HCT116 (cell line): ENCODE measurements around the gene RNF212. TPM values are rescaled to one million over a fixed set of nuclear protein-coding genes. Genes with fewer than 3 reads are reported as not detected.

Source experiments
- ATAC-seq: fragments of 200-7000 bp; cut with Tn5 transposase; 2 replicates; pipeline ENCODE4 v1.9.1; 2020; ENCODE audit warnings: mild to moderate bottlenecking, moderate library complexity
- BruUV-seq: library from RNA; stranded (reverse); fragments of 400-500 nt; replicated peaks from 2 replicates; lab custom pipeline; 2021; lab: Mats Ljungman, UMichigan
- CTCF ChIA-PET: fragments of 300-600 bp; sonication (Branson Sonifier 250); formaldehyde crosslinking; loops from one replicate; lab custom pipeline; 2021; ENCODE audit warnings: antibody characterized with exemption; lab: Charles Lee
- POLR2A ChIA-PET: fragments of 300-600, 350-600 bp; sonication (Branson Sonifier 250); formaldehyde crosslinking; loops from one replicate; lab custom pipeline; 2021; ENCODE audit warnings: antibody characterized with exemption; lab: Charles Lee
- RAD21 ChIA-PET, 2 experiments: fragments of 300-600 bp; sonication (Branson Sonifier 250); formaldehyde crosslinking; loops; one replicate each; lab custom pipeline; 2023; ENCODE audit warnings: low total read pairs in 2 of 2; ENCODE audit not compliant: uncharacterized antibody in 2 of 2, unreplicated experiment in 2 of 2, low non-redundant PET in 1 of 2; lab: Charles Lee
- DNase-seq: peaks from one replicate; pipeline ENCODE4 v3.0.0-alpha.2; 2010; ENCODE audit warnings: low read depth, low spot score
- H2AFZ ChIP-seq: fragments of 200-600 bp; shearing (Covaris generic), sonication (generic); 2 replicates; pipeline ENCODE4 v1.6.1; 2017; ENCODE audit warnings: low read depth, mixed run types, mixed read lengths, antibody characterized with exemption, low read length; ENCODE audit not compliant: poor library complexity, severe bottlenecking
- H3K27ac ChIP-seq: 2 replicates; pipeline ENCODE4 v1.5.1; 2012; ENCODE audit warnings: low read depth, low read length
- H3K27me3 ChIP-seq: fragments of 200-600 bp; sonication (generic); 2 replicates; pipeline ENCODE4 v1.6.1; 2016; ENCODE audit warnings: mixed run types, low read length, mixed read lengths; ENCODE audit not compliant: insufficient read depth
- H3K36me3 ChIP-seq, 2 experiments: fragments of 200-500 bp in 1 of 2; fragments of 200-600 bp in 1 of 2; sonication (Bioruptor generic) in 1 of 2; sonication (generic) in 1 of 2; 2 replicates each; pipeline versions ENCODE4 v1.5.1 to v1.6.1; 2014 to 2016; ENCODE audit warnings: low read length in 2 of 2, inconsistent platforms in 1 of 2, mixed read lengths in 1 of 2, mixed run types in 1 of 2; ENCODE audit not compliant: insufficient read depth in 2 of 2, control insufficient read depth in 1 of 2
- H3K4me1 ChIP-seq, 2 experiments: fragments of 200-600 bp in 1 of 2; sonication (generic) in 1 of 2; 2 replicates each; pipeline versions ENCODE4 v1.5.1 to v1.6.1; 2012 to 2017; ENCODE audit warnings: low read length in 2 of 2, inconsistent platforms in 1 of 2, mild to moderate bottlenecking in 1 of 2, mixed read lengths in 1 of 2, mixed run types in 1 of 2, moderate library complexity in 1 of 2; ENCODE audit not compliant: insufficient read depth in 2 of 2, control insufficient read depth in 1 of 2
- H3K4me2 ChIP-seq: fragments of 200-600 bp; sonication (generic); 2 replicates; pipeline ENCODE4 v1.6.1; 2017; ENCODE audit warnings: mixed run types, low read length, mixed read lengths
- H3K4me3 ChIP-seq, 2 experiments: fragments of 200-600 bp in 1 of 2; sonication (generic) in 1 of 2; replicated peaks in 1 of 2; 2 replicates each; pipeline ENCODE4 v1.5.1; 2011 to 2016; ENCODE audit warnings: low read length in 2 of 2, control low read depth in 1 of 2, low read depth in 1 of 2, mild to moderate bottlenecking in 1 of 2, mixed read lengths in 1 of 2, mixed run types in 1 of 2
- H3K79me2 ChIP-seq: fragments of 200-600 bp; sonication (generic); 2 replicates; pipeline ENCODE4 v1.6.1; 2017; ENCODE audit warnings: mild to moderate bottlenecking, mixed run types, low read length, moderate library complexity, mixed read lengths; ENCODE audit not compliant: insufficient read depth
- H3K9ac ChIP-seq: fragments of 200-600 bp; sonication (generic); 2 replicates; pipeline ENCODE4 v1.6.1; 2016; ENCODE audit warnings: low read length, mixed read lengths
- H3K9me2 ChIP-seq: fragments of 200-600 bp; sonication (generic), shearing (Covaris generic); 2 replicates; pipeline ENCODE4 v1.6.1; 2017; ENCODE audit warnings: mixed run types, mild to moderate bottlenecking, moderate library complexity; ENCODE audit not compliant: insufficient read depth
- H3K9me3 ChIP-seq, 2 experiments: fragments of 200-500 bp in 1 of 2; fragments of 200-600 bp in 1 of 2; sonication (Bioruptor generic) in 1 of 2; sonication (generic) in 1 of 2; 2 replicates each; pipeline ENCODE4 v1.6.1; 2014 to 2017; ENCODE audit warnings: low read length in 2 of 2, mixed read lengths in 2 of 2, inconsistent platforms in 1 of 2, low read depth in 1 of 2, mild to moderate bottlenecking in 1 of 2, mixed run types in 1 of 2, moderate library complexity in 1 of 2; ENCODE audit not compliant: control insufficient read depth in 1 of 2, insufficient read depth in 1 of 2
- H4K20me1 ChIP-seq: fragments of 200-600 bp; sonication (generic), shearing (Covaris generic); 2 replicates; pipeline ENCODE4 v1.6.1; 2017; ENCODE audit warnings: mixed run types, mild to moderate bottlenecking, moderate library complexity; ENCODE audit not compliant: insufficient read depth
- CEBPB ChIP-seq: IDR thresholded peaks from 2 replicates; pipeline ENCODE4 v1.6.1; 2012; ENCODE audit warnings: low read depth
- CTCF ChIP-seq, 3 experiments: fragments of 200-600 bp in 1 of 3; sonication (generic) in 1 of 3; IDR thresholded peaks in 2 of 3; conservative IDR thresholded peaks in 1 of 3; 2 replicates each; pipeline ENCODE4 v1.5.1; 2012 to 2017; ENCODE audit warnings: low read depth in 2 of 3, low read length in 2 of 3, antibody characterized with exemption in 1 of 3, borderline replicate concordance in 1 of 3, control low read depth in 1 of 3, mild to moderate bottlenecking in 1 of 3, mixed read lengths in 1 of 3, mixed run types in 1 of 3, moderate library complexity in 1 of 3; ENCODE audit not compliant: insufficient read depth in 1 of 3
- FOSL1 ChIP-seq: IDR thresholded peaks from 2 replicates; pipeline ENCODE4 v1.6.1; 2012; ENCODE audit warnings: low read depth
- JUND ChIP-seq: IDR thresholded peaks from 2 replicates; pipeline ENCODE4 v1.6.1; 2012
- REST ChIP-seq: IDR thresholded peaks from 2 replicates; pipeline ENCODE4 v1.6.1; 2012; ENCODE audit warnings: low read depth
- SP1 ChIP-seq: IDR thresholded peaks from 2 replicates; pipeline ENCODE4 v1.6.1; 2012; ENCODE audit warnings: low read depth
- TCF7L2 ChIP-seq: IDR thresholded peaks from 2 replicates; pipeline ENCODE4 v1.7.0; 2011; ENCODE audit warnings: borderline replicate concordance, inconsistent platforms; ENCODE audit not compliant: insufficient read depth, insufficient read length; ENCODE audit errors: extremely low read depth
- YY1 ChIP-seq: IDR thresholded peaks from 2 replicates; pipeline ENCODE4 v1.6.1; 2011; ENCODE audit warnings: low read length, low read depth, moderate library complexity, mild to moderate bottlenecking; ENCODE audit not compliant: insufficient replicate concordance; ENCODE audit errors: extremely low read depth
- intact Hi-C: fragments of 100-400 bp; cut with micrococcal nuclease; formaldehyde crosslinking; loops from 2 replicates; pipeline ENCODE4 v1.10.0; 2022
- total RNA-seq: library from RNA; stranded (reverse); gene quantifications from one replicate; pipeline ENCODE4 v1.2.1, GENCODE V29; 2021; ENCODE audit not compliant: unreplicated experiment

RNF212 gene
- total RNA-seq, 1 experiment from 2014 or later: not detected

GRCh38 chr4:1160351-1160750 lies 47.0 kb upstream of the RNF212 start:
- H3K4me2 ChIP-seq: no peak overlapping the region
- H3K4me1 ChIP-seq: no peaks in the 10 kb centered on the region
- ATAC-seq (no peak), DNase-seq (no peak)
- no peaks in the 10 kb centered on the region for H3K36me3 ChIP-seq
- intact Hi-C loops: no loop called here
- no TSS peak for BruUV-seq
- no peak overlapping the region for H3K27ac ChIP-seq
- H4K20me1 ChIP-seq: no peaks in the 10 kb centered on the region
- H3K27me3 ChIP-seq: no peaks in the 10 kb centered on the region; the same call in none of the 2 replicates
- peaks cover 5 to 10% of the 10 kb centered on the region in 2 experiments; a peak in 2 of 4 replicates for H3K9me3 ChIP-seq
- no peaks in the 10 kb centered on the region for H3K9me2 ChIP-seq
- POLR2A ChIA-PET: no interaction called here
- no peaks in the 10 kb centered on the region for H3K79me2 ChIP-seq
- no peak for TF ChIP-seq CEBPB
- TF ChIP-seq FOSL1: no peak
- H3K9ac ChIP-seq: no peak overlapping the region
- H2AFZ ChIP-seq: no peak overlapping the region
- H3K4me3 ChIP-seq: no peak overlapping the region
- CTCF ChIA-PET: no interaction called here
- RAD21 ChIA-PET: no interaction called here

GRCh38 chr4:1156069-1156468 lies 42.7 kb upstream of the RNF212 start:
- Histone ChIP-seq H2AFZ (no peak overlapping the region), H3K4me1 (no peaks in the 10 kb centered on the region), H3K4me3 (no peak overlapping the region), H4K20me1 (no peaks in the 10 kb centered on the region), H3K79me2 (no peaks in the 10 kb centered on the region), H3K9me3 (peaks cover 5 to 10% of the 10 kb centered on the region in 2 experiments; a peak in 2 of 4 replicates), H3K27ac (no peak overlapping the region), H3K4me2 (no peak overlapping the region), H3K27me3 (peaks cover 26% of the 10 kb centered on the region; the same call in 1 of the 2 replicates), H3K9ac (no peak overlapping the region), H3K9me2 (no peaks in the 10 kb centered on the region), H3K36me3 (no peaks in the 10 kb centered on the region)
- CTCF ChIA-PET: interaction anchor here (1.2 kb wide), 1 partner anchor 12 kb away, joined by 3 read pairs; no protein-coding TSS in a partner anchor
- no TSS peak for BruUV-seq
- ATAC-seq (no peak), DNase-seq (no peak)
- RAD21 ChIA-PET: no interaction called here
- intact Hi-C loops: no loop called here
- TF ChIP-seq JUND (no peak), TCF7L2 (no peak), CTCF (IDR thresholded peaks at IDR 0.05 in 2 of 3, conservative IDR thresholded peaks at IDR 0.05 in 1 of 3; ENCODE audit: borderline replicate concordance in 1 of 3, insufficient read depth in 1 of 3, low read depth in 2 of 3, low read length in 2 of 3) (no peak), SP1 (no peak), YY1 (no peak), REST (no peak)
- POLR2A ChIA-PET: no interaction called here
